ENCODE measurements around the gene RBM24.
A peak's percentile ranks its signal among the peaks of the same experiment; 100 is the strongest.

Gene RBM24

DNA sequence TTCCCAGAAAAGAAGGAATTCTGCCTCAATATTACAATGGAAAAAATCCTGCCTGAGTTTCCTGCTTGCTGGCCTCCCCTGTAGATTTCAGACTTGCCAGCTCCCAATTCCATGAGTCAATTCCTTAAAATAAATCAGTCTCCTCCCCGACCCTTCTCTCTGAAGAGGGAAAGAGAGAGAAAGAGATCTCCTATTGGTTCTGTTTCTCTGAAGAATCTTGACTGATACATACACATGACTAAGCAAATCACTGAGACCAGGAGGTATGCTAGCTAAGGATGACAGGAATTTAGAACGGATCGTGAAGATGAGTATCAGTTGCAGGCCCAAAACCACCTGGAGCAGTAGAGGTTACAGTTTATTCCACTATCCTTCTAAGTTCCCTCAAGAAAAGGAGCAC, 11.3 kb upstream of the RBM24 start:
- H3K4me1 ChIP-seq (ENCODE audit: control insufficient read depth, insufficient read depth, low read length), result peaks cover 5% of the 10 kb centered on the region
- no peak overlapping the region for H3K4me2 ChIP-seq (ENCODE audit: low read length)

DNA sequence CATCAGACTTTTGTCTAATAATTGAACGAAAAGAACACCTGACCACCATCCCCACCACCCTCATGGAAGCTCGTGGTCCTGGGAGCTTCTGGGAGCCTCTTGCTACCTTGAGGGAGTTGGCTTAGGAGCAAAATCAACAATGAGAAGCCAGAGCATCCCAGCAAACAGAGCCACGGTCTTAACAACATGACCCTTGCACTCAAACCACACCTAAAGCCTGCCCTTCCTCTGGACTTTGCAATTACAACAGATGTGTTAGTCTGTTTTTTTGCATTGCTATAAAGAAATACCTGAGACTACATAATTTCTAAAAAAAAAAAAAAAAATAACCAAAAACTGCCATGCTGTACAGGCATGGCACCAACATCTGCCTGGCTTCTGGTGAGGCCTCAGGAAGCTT, 9.5 kb upstream of the RBM24 start:
- H3K4me1 ChIP-seq (ENCODE audit: control insufficient read depth, insufficient read depth, low read length), result peaks cover 8% of the 10 kb centered on the region
- H3K27me3 ChIP-seq (ENCODE audit: control insufficient read depth, insufficient read depth, low read length), result no peaks in the 10 kb centered on the region
- no peak overlapping the region for H3K4me3 ChIP-seq (ENCODE audit: low read length)
- H3K9me3 ChIP-seq (replicated peaks; ENCODE audit: low read length), result no peaks in the 10 kb centered on the region
- H3K36me3 ChIP-seq (ENCODE audit: insufficient read depth, low read length), result no peaks in the 10 kb centered on the region
- no peak overlapping the region for H3K4me2 ChIP-seq (ENCODE audit: low read length)
- no peak overlapping the region for H3K9ac ChIP-seq (ENCODE audit: low read depth, low read length)

More for the DNA sequence above, 11.3 kb upstream of the RBM24 start:
- no peaks in the 10 kb centered on the region for H3K27me3 ChIP-seq (ENCODE audit: control insufficient read depth, insufficient read depth, low read length)
- H3K4me3 ChIP-seq (ENCODE audit: low read length), result no peak overlapping the region
- H3K9ac ChIP-seq (ENCODE audit: low read depth, low read length), result no peak overlapping the region
- no peaks in the 10 kb centered on the region for H3K9me3 ChIP-seq (replicated peaks; ENCODE audit: low read length)
- no peaks in the 10 kb centered on the region for H3K36me3 ChIP-seq (ENCODE audit: insufficient read depth, low read length)

DNA sequence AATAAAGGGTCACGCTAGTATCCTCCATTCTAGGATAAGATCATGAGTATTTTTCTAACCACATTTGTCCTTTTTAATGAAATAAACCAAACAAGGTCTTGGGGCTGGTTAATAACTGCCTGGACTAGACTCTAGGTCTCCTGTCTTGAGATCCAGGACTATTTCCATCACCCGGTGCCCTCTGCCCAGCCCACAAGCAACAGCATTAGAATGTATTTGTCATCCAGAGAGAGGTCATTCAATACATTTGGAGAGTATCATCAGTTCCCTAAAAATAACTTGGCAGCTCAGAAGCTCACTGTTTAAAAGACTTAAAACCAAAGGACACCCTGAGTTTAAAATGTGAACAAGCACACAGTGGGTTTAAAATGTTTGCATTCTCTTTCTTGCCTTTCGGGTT, 4.4 kb upstream of the RBM24 start:
- no peaks in the 10 kb centered on the region for H3K36me3 ChIP-seq (ENCODE audit: insufficient read depth, low read length)
- peak overlapping the region; percentile 53 for H3K4me2 ChIP-seq (ENCODE audit: low read length)
- no peaks in the 10 kb centered on the region for H3K27me3 ChIP-seq (ENCODE audit: control insufficient read depth, insufficient read depth, low read length)
- H3K9me3 ChIP-seq (replicated peaks; ENCODE audit: low read length), result no peaks in the 10 kb centered on the region
- peak overlapping the region; percentile 36 for H3K9ac ChIP-seq (ENCODE audit: low read depth, low read length)
- H3K4me1 ChIP-seq (ENCODE audit: control insufficient read depth, insufficient read depth, low read length), result peaks cover 33% of the 10 kb centered on the region
- H3K4me3 ChIP-seq (ENCODE audit: low read length), result no peak overlapping the region

DNA sequence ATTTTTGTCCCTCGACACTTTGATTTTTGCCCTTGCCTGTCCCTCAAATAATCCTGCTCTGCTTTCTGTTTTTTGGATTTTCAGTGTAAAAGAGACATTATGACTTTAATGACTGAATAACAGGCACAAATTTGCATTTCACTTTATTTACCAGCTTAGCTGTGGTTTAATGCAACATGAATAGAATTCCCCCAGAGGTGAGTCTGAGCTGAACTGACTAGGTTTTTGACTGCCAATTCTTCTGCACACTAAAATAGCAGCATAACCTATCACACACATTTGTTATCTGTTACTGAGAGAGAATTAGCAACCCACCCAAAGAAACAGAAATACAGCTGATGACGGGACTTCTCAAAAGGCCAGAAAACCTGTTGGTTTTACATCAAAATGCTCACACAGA, 3.9 kb upstream of the RBM24 start:
- Histone ChIP-seq H3K9ac (ENCODE audit: low read depth, low read length) (peak overlapping the region; percentile 36), H3K4me1 (ENCODE audit: control insufficient read depth, insufficient read depth, low read length) (peaks cover 33% of the 10 kb centered on the region), H3K36me3 (ENCODE audit: insufficient read depth, low read length) (no peaks in the 10 kb centered on the region), H3K27me3 (ENCODE audit: control insufficient read depth, insufficient read depth, low read length) (no peaks in the 10 kb centered on the region), H3K4me3 (ENCODE audit: low read length) (no peak overlapping the region), H3K4me2 (ENCODE audit: low read length) (peak overlapping the region; percentile 53), H3K9me3 (replicated peaks; ENCODE audit: low read length) (no peaks in the 10 kb centered on the region)

DNA sequence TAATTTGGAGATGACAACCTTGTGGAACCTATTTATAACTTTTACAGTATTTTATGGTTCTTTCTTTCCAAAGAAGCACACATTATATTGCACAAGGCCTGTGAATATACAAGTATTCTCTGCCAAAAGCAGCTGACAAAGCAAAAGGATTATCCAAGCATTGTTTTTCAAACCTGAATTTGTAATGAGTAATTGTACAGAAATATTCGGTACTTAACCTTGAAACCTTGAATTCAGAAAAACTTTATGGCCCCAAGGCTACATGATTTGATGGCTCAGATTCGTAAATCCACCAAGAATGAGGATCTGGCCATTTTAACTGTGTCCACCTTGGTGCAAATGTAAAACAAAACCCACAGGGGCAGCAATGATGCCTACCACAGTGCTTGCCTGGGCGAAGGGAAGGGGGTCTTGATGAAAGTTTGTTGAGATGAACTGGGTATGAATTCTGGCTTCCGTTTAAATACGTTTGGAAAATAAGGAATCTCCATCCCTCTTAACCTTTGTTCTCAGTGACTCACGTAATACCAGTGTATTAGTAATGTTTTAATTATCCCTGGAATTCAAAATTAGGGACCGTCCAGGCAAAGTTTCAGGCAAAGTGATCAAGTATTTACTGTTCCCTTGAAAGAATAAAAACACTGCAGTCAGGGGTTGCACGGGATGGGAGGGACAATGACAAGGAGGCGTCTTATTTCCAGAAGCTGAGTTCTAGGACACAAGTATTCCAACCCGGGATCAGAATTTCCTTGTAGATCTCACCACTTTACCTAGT, 2.7 kb upstream of the RBM24 start:
- peak overlapping the region; percentile 55 for H3K4me3 ChIP-seq (ENCODE audit: low read length)
- H3K9ac ChIP-seq (ENCODE audit: low read depth, low read length), result peak overlapping the region; percentile 74
- no peaks in the 10 kb centered on the region for H3K27me3 ChIP-seq (ENCODE audit: control insufficient read depth, insufficient read depth, low read length)
- H3K36me3 ChIP-seq (ENCODE audit: insufficient read depth, low read length), result peaks cover 2% of the 10 kb centered on the region
- H3K4me2 ChIP-seq (ENCODE audit: low read length), result peak overlapping the region; percentile 72
- H3K9me3 ChIP-seq (replicated peaks; ENCODE audit: low read length), result no peaks in the 10 kb centered on the region
- peaks cover 33% of the 10 kb centered on the region for H3K4me1 ChIP-seq (ENCODE audit: control insufficient read depth, insufficient read depth, low read length)

DNA sequence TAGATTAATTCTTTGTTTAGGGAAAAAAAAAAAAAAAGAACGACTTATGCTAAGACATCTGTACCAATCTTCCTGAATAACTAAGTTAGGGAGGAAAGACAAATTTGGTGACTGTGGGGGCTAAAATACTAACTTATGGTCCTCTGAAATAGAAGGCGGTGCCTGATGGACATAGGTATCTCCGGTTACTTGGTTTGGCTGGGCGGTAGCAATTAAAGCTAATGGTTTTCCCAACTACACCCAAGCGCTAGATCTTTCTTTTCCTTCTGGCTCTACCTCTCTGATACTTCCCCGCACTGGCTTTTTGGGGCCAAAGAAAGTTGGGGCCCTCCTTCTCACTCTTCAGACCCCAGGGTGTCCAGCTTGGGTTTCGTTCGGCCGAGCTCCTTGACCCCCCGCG, 1.0 kb upstream of the RBM24 start:
- Histone ChIP-seq H3K4me2 (ENCODE audit: low read length) (peak overlapping the region; percentile 94), H3K4me1 (ENCODE audit: control insufficient read depth, insufficient read depth, low read length) (peaks cover 33% of the 10 kb centered on the region), H3K27me3 (ENCODE audit: control insufficient read depth, insufficient read depth, low read length) (no peaks in the 10 kb centered on the region), H3K9me3 (replicated peaks; ENCODE audit: low read length) (no peaks in the 10 kb centered on the region), H3K36me3 (ENCODE audit: insufficient read depth, low read length) (peaks cover 13% of the 10 kb centered on the region), H3K4me3 (ENCODE audit: low read length) (peak overlapping the region; percentile 94), H3K9ac (ENCODE audit: low read depth, low read length) (peak overlapping the region; percentile 97)

DNA sequence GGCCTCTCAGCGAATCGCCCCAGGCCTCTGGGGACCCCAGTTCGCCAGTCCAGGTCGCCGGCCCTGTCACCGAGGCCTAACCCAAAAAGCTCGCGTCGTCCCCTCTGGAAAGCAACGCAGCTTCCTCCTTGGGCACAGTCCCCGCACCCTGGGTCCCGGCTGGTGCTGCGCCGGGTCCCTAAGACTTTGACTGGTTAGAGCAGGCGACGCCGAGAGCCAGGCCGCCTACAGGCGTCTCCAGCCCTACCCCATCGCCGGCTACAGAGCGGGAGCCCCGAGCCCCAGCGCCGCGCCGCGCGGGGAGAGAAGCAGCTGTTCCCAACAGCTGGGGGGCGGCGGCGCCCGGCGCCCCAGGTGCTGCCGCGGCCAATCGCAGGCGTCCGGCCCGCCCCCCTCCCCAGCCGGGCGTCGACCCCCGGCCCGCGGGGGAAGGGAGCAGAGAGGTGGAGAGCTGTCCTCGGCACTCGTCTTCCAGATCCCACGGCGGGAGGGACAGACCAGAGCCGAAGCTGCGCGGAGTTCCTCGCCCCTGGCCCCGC, 540 bp upstream of the RBM24 start:
- no peaks in the 10 kb centered on the region for H3K9me3 ChIP-seq (replicated peaks; ENCODE audit: low read length)
- peak overlapping the region; percentile 97 for H3K9ac ChIP-seq (ENCODE audit: low read depth, low read length)
- peaks cover 33% of the 10 kb centered on the region for H3K4me1 ChIP-seq (ENCODE audit: control insufficient read depth, insufficient read depth, low read length)
- H3K27me3 ChIP-seq (ENCODE audit: control insufficient read depth, insufficient read depth, low read length), result no peaks in the 10 kb centered on the region
- H3K4me2 ChIP-seq (ENCODE audit: low read length), result peak overlapping the region; percentile 94
- H3K4me3 ChIP-seq (ENCODE audit: low read length), result peak overlapping the region; percentile 94
- peaks cover 13% of the 10 kb centered on the region for H3K36me3 ChIP-seq (ENCODE audit: insufficient read depth, low read length)

DNA sequence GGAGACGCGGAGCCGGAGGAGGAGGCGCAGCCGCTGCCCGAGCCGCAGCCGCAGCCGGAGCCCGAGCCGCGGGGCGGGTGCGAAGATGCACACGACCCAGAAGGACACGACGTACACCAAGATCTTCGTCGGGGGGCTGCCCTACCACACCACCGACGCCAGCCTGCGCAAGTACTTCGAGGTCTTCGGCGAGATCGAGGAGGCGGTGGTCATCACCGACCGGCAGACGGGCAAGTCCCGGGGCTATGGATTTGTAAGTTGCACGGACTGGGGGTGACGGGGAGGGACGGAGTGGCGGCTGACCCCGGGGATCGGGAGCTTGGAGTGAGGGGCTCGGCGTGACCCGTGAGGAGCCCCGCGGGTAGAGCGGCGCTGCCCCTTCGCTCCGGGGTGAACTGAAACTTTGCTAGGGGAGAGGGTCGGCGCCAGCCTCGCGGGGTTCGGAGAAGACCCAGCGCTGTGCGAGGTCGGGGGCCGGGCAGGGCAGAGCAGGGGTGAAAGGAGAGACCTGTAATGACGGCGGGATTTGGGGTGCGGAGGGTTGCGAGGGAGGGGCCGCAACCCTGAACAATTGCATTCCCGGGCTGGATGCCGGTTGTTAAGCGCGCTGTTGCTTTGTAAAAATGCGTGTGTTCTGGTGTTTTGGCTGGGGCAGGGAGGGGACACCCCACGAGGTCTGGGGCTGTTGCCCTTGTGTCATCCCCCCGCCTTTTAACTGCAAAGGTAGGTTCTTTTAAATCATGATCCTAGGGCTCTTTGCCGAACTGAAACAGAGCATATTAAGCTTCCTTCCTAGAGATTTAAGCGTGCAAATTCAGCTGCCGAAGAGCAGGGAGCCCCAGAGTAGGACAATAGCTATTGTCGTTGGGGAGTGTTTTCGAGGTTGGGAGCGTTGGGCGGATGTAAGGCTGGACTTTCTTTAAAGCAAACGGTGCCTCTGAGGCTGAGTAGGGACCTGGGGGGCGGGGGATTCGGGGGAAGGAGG, 628 bp downstream of the RBM24 start:
- Histone ChIP-seq H3K27me3 (ENCODE audit: control insufficient read depth, insufficient read depth, low read length) (no peaks in the 10 kb centered on the region), H3K4me1 (ENCODE audit: control insufficient read depth, insufficient read depth, low read length) (peaks cover 29% of the 10 kb centered on the region), H3K4me2 (ENCODE audit: low read length) (peak overlapping the region; percentile 94), H3K9me3 (replicated peaks; ENCODE audit: low read length) (no peaks in the 10 kb centered on the region), H3K36me3 (ENCODE audit: insufficient read depth, low read length) (peaks cover 15% of the 10 kb centered on the region), H3K4me3 (ENCODE audit: low read length) (peak overlapping the region; percentile 94), H3K9ac (ENCODE audit: low read depth, low read length) (peak overlapping the region; percentile 97)

DNA sequence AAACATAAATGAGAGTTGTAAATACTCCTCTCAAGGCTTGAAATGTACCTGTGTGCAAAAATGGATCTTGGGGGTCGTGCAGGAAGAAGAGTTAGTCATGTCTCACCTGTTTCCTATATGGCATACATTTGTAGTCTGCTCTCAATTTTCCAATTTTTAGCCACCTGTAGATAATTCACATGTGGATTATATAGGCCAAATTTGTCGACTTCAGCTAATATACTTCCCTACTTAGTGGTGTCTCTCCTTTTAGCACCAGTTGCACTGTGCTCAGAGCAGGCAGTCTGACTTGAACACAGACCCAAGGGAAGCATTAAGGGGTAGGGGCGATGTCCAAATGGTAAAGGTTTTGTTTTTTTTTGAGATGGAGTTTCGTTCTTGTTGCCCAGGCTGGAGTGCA, 1.9 kb downstream of the RBM24 start:
- H3K4me3 ChIP-seq (ENCODE audit: low read length), result peak overlapping the region; percentile 94
- H3K9ac ChIP-seq (ENCODE audit: low read depth, low read length), result peak overlapping the region; percentile 50
- no peaks in the 10 kb centered on the region for H3K9me3 ChIP-seq (replicated peaks; ENCODE audit: low read length)
- H3K4me1 ChIP-seq (ENCODE audit: control insufficient read depth, insufficient read depth, low read length), result peaks cover 16% of the 10 kb centered on the region
- peaks cover 18% of the 10 kb centered on the region for H3K36me3 ChIP-seq (ENCODE audit: insufficient read depth, low read length)
- peak overlapping the region; percentile 69 for H3K4me2 ChIP-seq (ENCODE audit: low read length)
- no peaks in the 10 kb centered on the region for H3K27me3 ChIP-seq (ENCODE audit: control insufficient read depth, insufficient read depth, low read length)

DNA sequence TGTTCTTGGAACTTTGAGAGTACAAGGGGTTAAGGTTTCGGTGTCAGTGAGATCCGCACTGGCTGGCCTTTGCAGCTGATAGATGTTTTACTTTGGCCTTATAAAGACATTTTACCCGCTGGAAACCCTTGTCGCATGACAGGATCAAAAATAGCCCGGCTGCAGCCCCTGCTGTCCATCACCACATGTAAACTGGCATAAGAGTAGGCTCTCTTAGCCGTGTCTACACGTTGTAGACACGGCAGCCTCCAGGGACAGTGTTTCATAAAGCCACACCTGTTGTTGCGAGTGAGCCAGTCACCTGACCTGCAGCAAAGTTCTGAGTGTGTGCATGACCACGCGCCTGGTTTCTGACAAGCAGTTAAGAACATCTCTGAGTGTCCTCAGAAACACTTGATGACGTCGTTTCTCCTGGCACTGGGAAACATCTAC, 8.5 kb downstream of the RBM24 start:
- Histone ChIP-seq H3K4me2 (ENCODE audit: low read length) (peak overlapping the region; percentile 13), H3K9me3 (replicated peaks; ENCODE audit: low read length) (no peaks in the 10 kb centered on the region), H3K4me3 (ENCODE audit: low read length) (no peak overlapping the region), H3K27me3 (ENCODE audit: control insufficient read depth, insufficient read depth, low read length) (no peaks in the 10 kb centered on the region), H3K9ac (ENCODE audit: low read depth, low read length) (peak overlapping the region; percentile 1), H3K4me1 (ENCODE audit: control insufficient read depth, insufficient read depth, low read length) (peaks cover 13% of the 10 kb centered on the region), H3K36me3 (ENCODE audit: insufficient read depth, low read length) (peaks cover 24% of the 10 kb centered on the region)

DNA sequence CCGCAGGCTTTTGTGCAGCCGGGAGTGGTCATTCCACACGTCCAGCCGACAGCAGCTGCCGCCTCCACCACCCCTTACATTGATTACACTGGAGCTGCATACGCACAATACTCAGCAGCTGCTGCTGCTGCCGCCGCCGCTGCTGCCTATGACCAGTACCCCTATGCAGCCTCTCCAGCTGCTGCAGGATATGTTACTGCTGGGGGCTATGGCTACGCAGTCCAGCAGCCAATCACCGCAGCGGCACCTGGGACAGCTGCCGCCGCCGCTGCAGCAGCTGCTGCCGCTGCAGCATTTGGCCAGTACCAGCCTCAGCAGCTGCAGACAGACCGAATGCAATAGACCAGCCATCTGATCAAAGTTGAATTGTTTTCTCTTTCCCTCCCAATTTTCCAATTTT, 10.6 kb downstream of the RBM24 start:
- Histone ChIP-seq H3K27me3 (ENCODE audit: control insufficient read depth, insufficient read depth, low read length) (no peaks in the 10 kb centered on the region), H3K9me3 (replicated peaks; ENCODE audit: low read length) (no peaks in the 10 kb centered on the region), H3K36me3 (ENCODE audit: insufficient read depth, low read length) (peaks cover 21% of the 10 kb centered on the region), H3K4me2 (ENCODE audit: low read length) (peak overlapping the region; percentile 24), H3K9ac (ENCODE audit: low read depth, low read length) (no peak overlapping the region), H3K4me1 (ENCODE audit: control insufficient read depth, insufficient read depth, low read length) (peaks cover 13% of the 10 kb centered on the region), H3K4me3 (ENCODE audit: low read length) (no peak overlapping the region)
